Astrocyte (in vitro differentiated cells and primary cell): ENCODE measurements around the gene PIGC. TPM values are rescaled to one million over a fixed set of nuclear protein-coding genes. Genes with fewer than 3 reads are reported as not detected.

Source experiments
- DNase-seq: peaks from one replicate; pipeline ENCODE4 v3.0.0-alpha.2; 2010; ENCODE audit warnings: low read depth
- FAIRE-seq: peaks from 2 replicates; lab custom pipeline; 2011; peaks lifted over from hg19 to GRCh38; lab: Jason Lieb, UNC
- H2AFZ ChIP-seq: 2 replicates; pipeline ENCODE4 v1.6.0; 2012; ENCODE audit warnings: low read depth, low read length, inconsistent platforms
- H3K27ac ChIP-seq: 2 replicates; pipeline ENCODE4 v1.5.1; 2011; ENCODE audit warnings: low read depth, low read length, inconsistent platforms
- H3K27me3 ChIP-seq: 2 replicates; pipeline ENCODE4 v1.6.0; 2011; ENCODE audit warnings: low read length, inconsistent platforms; ENCODE audit not compliant: insufficient read depth
- H3K36me3 ChIP-seq: 2 replicates; pipeline ENCODE4 v1.5.1; 2011; ENCODE audit warnings: low read length, inconsistent platforms; ENCODE audit not compliant: insufficient read depth
- H3K4me1 ChIP-seq: 2 replicates; pipeline ENCODE4 v1.5.1; 2011; ENCODE audit warnings: low read length, inconsistent platforms; ENCODE audit not compliant: insufficient read depth
- H3K4me2 ChIP-seq: 2 replicates; pipeline ENCODE4 v1.6.0; 2012; ENCODE audit warnings: low read length, inconsistent platforms
- H3K4me3 ChIP-seq: 2 replicates; pipeline ENCODE4 v1.5.1; 2011; ENCODE audit warnings: low read depth, mild to moderate bottlenecking, low read length, inconsistent platforms; ENCODE audit not compliant: insufficient read depth
- H3K79me2 ChIP-seq: 2 replicates; pipeline ENCODE4 v1.6.0; 2012; ENCODE audit warnings: mild to moderate bottlenecking, low read length, inconsistent platforms; ENCODE audit not compliant: insufficient read depth
- H3K9ac ChIP-seq: 2 replicates; pipeline ENCODE4 v1.6.0; 2012; ENCODE audit warnings: mild to moderate bottlenecking, low read length, inconsistent platforms
- H3K9me3 ChIP-seq: 2 replicates; pipeline ENCODE4 v1.5.1; 2012; ENCODE audit warnings: low read depth, mild to moderate bottlenecking, low read length, inconsistent platforms; ENCODE audit not compliant: insufficient read depth
- H4K20me1 ChIP-seq: 2 replicates; pipeline ENCODE4 v1.6.0; 2012; ENCODE audit warnings: low read length, inconsistent platforms; ENCODE audit not compliant: insufficient read depth
- H3K27ac Mint-ChIP-seq: one replicate; pipeline ENCODE4 v1.8.0; 2021; ENCODE audit warnings: mild to moderate bottlenecking, mixed read lengths; ENCODE audit not compliant: unreplicated experiment
- H3K27me3 Mint-ChIP-seq: one replicate; pipeline ENCODE4 v1.8.0; 2021; ENCODE audit warnings: low read depth, mixed read lengths; ENCODE audit not compliant: unreplicated experiment
- H3K36me3 Mint-ChIP-seq: one replicate; pipeline ENCODE4 v1.8.0; 2021; ENCODE audit warnings: low read depth, mixed read lengths; ENCODE audit not compliant: unreplicated experiment
- H3K4me1 Mint-ChIP-seq: one replicate; pipeline ENCODE4 v1.8.0; 2021; ENCODE audit warnings: low read depth, mixed read lengths; ENCODE audit not compliant: unreplicated experiment
- H3K4me3 Mint-ChIP-seq: one replicate; pipeline ENCODE4 v1.8.0; 2021; ENCODE audit warnings: mild to moderate bottlenecking, moderate library complexity, mixed read lengths; ENCODE audit not compliant: unreplicated experiment
- H3K9me3 Mint-ChIP-seq: one replicate; pipeline ENCODE4 v1.8.0; 2021; ENCODE audit warnings: mild to moderate bottlenecking, mixed read lengths; ENCODE audit not compliant: unreplicated experiment
- EZH2 ChIP-seq: IDR thresholded peaks from 2 replicates; pipeline ENCODE4 v1.6.1; 2012; ENCODE audit warnings: mild to moderate bottlenecking, low read length, inconsistent platforms; ENCODE audit not compliant: insufficient read depth
- total RNA-seq: library from RNA; stranded (reverse); gene quantifications from 2 replicates; pipeline ENCODE4 v1.2.1, GENCODE V29; 2021
- TF ChIP-seq, protein P1 (sequence below): IDR thresholded peaks from 2 replicates; pipeline ENCODE4 v1.5.1; 2011; ENCODE audit warnings: low read depth, mild to moderate bottlenecking, inconsistent platforms, low read length, moderate library complexity; ENCODE audit not compliant: insufficient read depth

The PIGC gene
- total RNA-seq, 1 donor from 2014 or later: 17.8 TPM

- TF ChIP-seq, protein P1, sequence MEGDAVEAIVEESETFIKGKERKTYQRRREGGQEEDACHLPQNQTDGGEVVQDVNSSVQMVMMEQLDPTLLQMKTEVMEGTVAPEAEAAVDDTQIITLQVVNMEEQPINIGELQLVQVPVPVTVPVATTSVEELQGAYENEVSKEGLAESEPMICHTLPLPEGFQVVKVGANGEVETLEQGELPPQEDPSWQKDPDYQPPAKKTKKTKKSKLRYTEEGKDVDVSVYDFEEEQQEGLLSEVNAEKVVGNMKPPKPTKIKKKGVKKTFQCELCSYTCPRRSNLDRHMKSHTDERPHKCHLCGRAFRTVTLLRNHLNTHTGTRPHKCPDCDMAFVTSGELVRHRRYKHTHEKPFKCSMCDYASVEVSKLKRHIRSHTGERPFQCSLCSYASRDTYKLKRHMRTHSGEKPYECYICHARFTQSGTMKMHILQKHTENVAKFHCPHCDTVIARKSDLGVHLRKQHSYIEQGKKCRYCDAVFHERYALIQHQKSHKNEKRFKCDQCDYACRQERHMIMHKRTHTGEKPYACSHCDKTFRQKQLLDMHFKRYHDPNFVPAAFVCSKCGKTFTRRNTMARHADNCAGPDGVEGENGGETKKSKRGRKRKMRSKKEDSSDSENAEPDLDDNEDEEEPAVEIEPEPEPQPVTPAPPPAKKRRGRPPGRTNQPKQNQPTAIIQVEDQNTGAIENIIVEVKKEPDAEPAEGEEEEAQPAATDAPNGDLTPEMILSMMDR: no peak
- TF ChIP-seq EZH2: no peak
- Histone ChIP-seq H3K79me2 (peaks cover 15% of the 10 kb centered on the region), H3K27me3 (no peaks in the 10 kb centered on the region), H3K9ac (no peak overlapping the region), H3K9me3 (no peaks in the 10 kb centered on the region), H3K27ac (no peak overlapping the region), H4K20me1 (no peaks in the 10 kb centered on the region), H3K4me1 (peaks cover 37% of the 10 kb centered on the region), H3K36me3 (no peaks in the 10 kb centered on the region), H2AFZ (no peak overlapping the region), H3K4me2 (no peak overlapping the region), H3K4me3 (no peak overlapping the region)
- peaks cover 31% of the 10 kb centered on the region for H3K4me1 Mint-ChIP-seq
- H3K9me3 Mint-ChIP-seq: no peaks in the 10 kb centered on the region
- FAIRE-seq: no peak
- no peak overlapping the region for H3K4me3 Mint-ChIP-seq
- no peaks in the 10 kb centered on the region for H3K36me3 Mint-ChIP-seq
- H3K27ac Mint-ChIP-seq: no peak overlapping the region
- no peak for DNase-seq
- no peaks in the 10 kb centered on the region for H3K27me3 Mint-ChIP-seq
Observed at GRCh38 chr1:172447641-172448040, 3.8 kb upstream of the PIGC start.

DNA sequence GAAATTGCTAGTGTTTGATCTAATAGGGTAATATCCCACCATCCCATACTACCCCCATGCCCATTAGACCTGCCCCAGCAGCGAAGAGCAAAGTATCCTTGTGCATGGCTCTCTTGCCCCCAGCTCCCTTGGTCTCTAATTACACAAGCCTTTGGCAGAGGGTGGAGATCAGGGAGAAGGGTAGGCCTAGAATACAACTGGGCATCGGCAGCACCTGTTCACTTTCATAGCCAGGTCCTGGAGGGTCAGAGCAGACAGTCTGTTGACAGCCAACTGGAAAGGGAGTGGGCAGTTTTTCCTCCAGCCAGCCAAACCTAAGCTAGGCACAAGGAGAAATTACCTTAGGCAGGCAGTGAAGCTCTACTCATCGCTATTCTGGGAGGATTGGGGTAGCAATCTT, 2.7 kb upstream of the PIGC start:
- TF ChIP-seq EZH2: no peak
- TF ChIP-seq, protein P1: no peak

DNA sequence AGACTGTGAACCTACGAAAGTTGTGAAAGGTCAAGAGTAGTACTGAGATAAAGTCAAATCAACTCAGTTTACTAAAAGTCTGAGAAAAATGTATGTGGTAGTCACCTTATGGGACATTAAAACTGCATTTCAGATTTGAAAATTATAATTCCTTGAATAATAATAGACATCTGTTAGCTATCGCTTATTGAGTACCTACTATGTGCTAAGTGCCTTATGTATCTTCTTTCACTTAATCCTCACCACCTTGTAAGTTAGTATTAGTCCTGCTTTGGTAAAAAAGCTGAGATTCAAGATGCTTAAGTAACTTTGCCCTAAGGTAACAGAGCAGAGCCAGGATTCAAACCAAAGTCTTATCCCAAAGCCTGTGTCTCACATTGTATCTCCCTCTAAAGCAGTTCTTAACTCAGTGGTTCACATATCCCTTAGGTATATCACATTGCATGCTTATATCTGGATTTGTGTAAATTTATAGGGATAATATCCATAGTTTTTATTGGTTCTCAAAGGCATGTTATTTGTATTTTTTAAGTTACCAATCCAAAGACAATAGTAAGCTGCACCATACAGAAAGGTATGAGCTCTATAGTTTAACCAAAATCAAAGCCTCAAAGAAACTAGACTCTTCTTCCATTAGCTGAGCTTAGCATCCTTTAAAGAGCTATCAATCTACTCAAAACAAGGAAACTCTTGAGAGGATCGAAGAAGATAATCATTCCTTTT, 865 bp downstream of the PIGC start:
- Histone ChIP-seq H3K4me2 (peak overlapping the region; percentile 87), H3K27me3 (no peaks in the 10 kb centered on the region), H3K9me3 (no peaks in the 10 kb centered on the region), H4K20me1 (no peaks in the 10 kb centered on the region), H3K36me3 (no peaks in the 10 kb centered on the region), H3K9ac (peak overlapping the region; percentile 93), H3K79me2 (peaks cover 50% of the 10 kb centered on the region), H3K4me1 (peaks cover 7% of the 10 kb centered on the region), H2AFZ (peak overlapping the region; percentile 74), H3K27ac (peak overlapping the region; percentile 74), H3K4me3 (peak overlapping the region; percentile 73)
- FAIRE-seq (no peak), DNase-seq (no peak)
- H3K36me3 Mint-ChIP-seq: peaks cover 8% of the 10 kb centered on the region
- peaks cover 9% of the 10 kb centered on the region for H3K4me1 Mint-ChIP-seq
- H3K27ac Mint-ChIP-seq: peak overlapping the region; percentile 65
- no peaks in the 10 kb centered on the region for H3K27me3 Mint-ChIP-seq
- H3K4me3 Mint-ChIP-seq: peak overlapping the region; percentile 97
- TF ChIP-seq EZH2: no peak
- TF ChIP-seq, protein P1: no peak
- no peaks in the 10 kb centered on the region for H3K9me3 Mint-ChIP-seq

More for the DNA sequence above, 2.7 kb upstream of the PIGC start:
- H3K4me1 Mint-ChIP-seq: peaks cover 34% of the 10 kb centered on the region
- peaks cover 6% of the 10 kb centered on the region for H3K36me3 Mint-ChIP-seq
- no peaks in the 10 kb centered on the region for H4K20me1 ChIP-seq
- H3K4me2 ChIP-seq: no peak overlapping the region
- no peak overlapping the region for H3K9ac ChIP-seq
- FAIRE-seq (no peak), DNase-seq (no peak)
- H3K27me3 Mint-ChIP-seq: no peaks in the 10 kb centered on the region
- no peaks in the 10 kb centered on the region for H3K9me3 Mint-ChIP-seq
- H3K9me3 ChIP-seq: no peaks in the 10 kb centered on the region
- no peak overlapping the region for H3K27ac ChIP-seq
- no peak overlapping the region for H3K4me3 ChIP-seq
- no peak overlapping the region for H3K27ac Mint-ChIP-seq
- H2AFZ ChIP-seq: no peak overlapping the region
- peaks cover 34% of the 10 kb centered on the region for H3K4me1 ChIP-seq
- H3K36me3 ChIP-seq: no peaks in the 10 kb centered on the region
- peak overlapping the region; percentile 57 for H3K4me3 Mint-ChIP-seq
- no peaks in the 10 kb centered on the region for H3K27me3 ChIP-seq
- peaks cover 26% of the 10 kb centered on the region for H3K79me2 ChIP-seq
